B cell (primary cell): ENCODE data around the gene SLC6A5. TPM values are rescaled to one million over a fixed set of nuclear protein-coding genes. Genes with fewer than 3 reads are reported as not detected.

ENCODE experiments used
- ATAC-seq: fragments of 200-7000 bp; cut with Tn5 transposase; one replicate; pipeline ENCODE4 v1.10.0; 2021; ENCODE audit warnings: low read depth, mild to moderate bottlenecking, moderate number of reproducible peaks, moderate library complexity
- CTCF ChIA-PET: fragments of 350-600 bp; sonication (Branson Sonifier 250); formaldehyde crosslinking; loops from one replicate; lab custom pipeline; 2021; ENCODE audit warnings: antibody characterized with exemption, inconsistent platforms; lab: Charles Lee
- POLR2A ChIA-PET: fragments of 350-600 bp; sonication (Branson Sonifier 250); formaldehyde crosslinking; loops from one replicate; lab custom pipeline; 2021; ENCODE audit warnings: antibody characterized with exemption; lab: Charles Lee
- DNase-seq: peaks from one replicate; pipeline ENCODE4 v3.0.0; 2013
- H2AFZ ChIP-seq: 2 replicates; pipeline ENCODE4 v1.6.1; 2012; ENCODE audit warnings: mild to moderate bottlenecking, low read depth, low read length; ENCODE audit not compliant: insufficient read depth, poor library complexity, severe bottlenecking
- H3K27ac ChIP-seq, 2 donors: 1 replicate in 1 of 2; 2 replicates in 1 of 2; pipeline ENCODE4 v1.5.1; 2012 to 2013; ENCODE audit warnings: low read length in 2 of 2, mild to moderate bottlenecking in 2 of 2, moderate library complexity in 1 of 2
- H3K27me3 ChIP-seq, 4 experiments: fragments of 200-600 bp in 1 of 4; sonication (generic) in 1 of 4; replicated peaks in 1 of 4; 1 replicate in 2 of 4; 2 replicates in 2 of 4; pipeline versions ENCODE4 v1.6.1 to v1.7.0; 2013 to 2016; ENCODE audit warnings: low read length in 3 of 4, mild to moderate bottlenecking in 2 of 4, mixed read lengths in 1 of 4, moderate library complexity in 1 of 4; ENCODE audit not compliant: insufficient read depth in 4 of 4, control insufficient read depth in 3 of 4; ENCODE audit errors: control extremely low read depth in 1 of 4
- H3K36me3 ChIP-seq, 2 experiments: replicated peaks in 1 of 2; 1 replicate in 1 of 2; 2 replicates in 1 of 2; pipeline versions ENCODE4 v1.6.1 to v1.7.1; 2013; ENCODE audit warnings: low read length in 1 of 2; ENCODE audit not compliant: insufficient read depth in 2 of 2, control insufficient read depth in 1 of 2; ENCODE audit errors: control extremely low read depth in 1 of 2, extremely low read depth in 1 of 2
- H3K4me1 ChIP-seq, 2 donors: fragments of 200-600 bp in 1 of 2; sonication (generic) in 1 of 2; 1 replicate in 1 of 2; 2 replicates in 1 of 2; pipeline versions ENCODE4 v1.5.1 to v1.6.1; 2013 to 2017; ENCODE audit warnings: low read length in 2 of 2; ENCODE audit not compliant: control insufficient read depth in 2 of 2, insufficient read depth in 2 of 2
- H3K4me2 ChIP-seq: replicated peaks from 2 replicates; pipeline ENCODE3; 2012; ENCODE audit warnings: mild to moderate bottlenecking, low read depth, low read length; ENCODE audit not compliant: poor library complexity, severe bottlenecking
- H3K4me3 ChIP-seq, 5 experiments: fragments of 200-600 bp in 1 of 5; sonication (generic) in 1 of 5; 1 replicate in 3 of 5; 2 replicates in 2 of 5; pipeline versions ENCODE4 v1.5.1 to v1.7.0; 2011 to 2016; ENCODE audit warnings: low read length in 4 of 5, mild to moderate bottlenecking in 4 of 5, low read depth in 2 of 5, control low read depth in 1 of 5, moderate library complexity in 1 of 5; ENCODE audit not compliant: insufficient read depth in 1 of 5; ENCODE audit errors: control extremely low read depth in 1 of 5, extremely low read depth in 1 of 5
- H3K79me2 ChIP-seq: fragments of 200-600 bp; sonication (generic); one replicate; pipeline ENCODE4 v1.6.0; 2016; ENCODE audit warnings: low read length; ENCODE audit not compliant: control insufficient read depth, insufficient read depth
- H3K9ac ChIP-seq: fragments of 200-600 bp; sonication (generic); 2 replicates; pipeline ENCODE4 v1.6.1; 2017; ENCODE audit warnings: mild to moderate bottlenecking, low read length, moderate library complexity
- H3K9me3 ChIP-seq, 3 donors: one replicate each; pipeline versions ENCODE4 v1.6.1 to v1.7.1; 2013; ENCODE audit warnings: low read length in 2 of 3; ENCODE audit not compliant: control insufficient read depth in 2 of 3, insufficient read depth in 1 of 3; ENCODE audit errors: control extremely low read depth in 1 of 3
- H4K20me1 ChIP-seq: 2 replicates; pipeline ENCODE4 v1.6.0; 2012; ENCODE audit warnings: mild to moderate bottlenecking, low read length; ENCODE audit not compliant: insufficient read depth, control insufficient read depth, poor library complexity, severe bottlenecking
- H3K27ac Mint-ChIP-seq: one replicate; pipeline ENCODE4 v1.8.0; 2021; ENCODE audit warnings: mixed read lengths
- H3K27me3 Mint-ChIP-seq: one replicate; pipeline ENCODE4 v1.8.0; 2021; ENCODE audit warnings: mixed read lengths
- H3K4me1 Mint-ChIP-seq: one replicate; pipeline ENCODE4 v1.8.0; 2021; ENCODE audit warnings: mixed read lengths
- H3K4me3 Mint-ChIP-seq: one replicate; pipeline ENCODE4 v1.8.0; 2021; ENCODE audit warnings: mixed read lengths
- H3K9me3 Mint-ChIP-seq: one replicate; pipeline ENCODE4 v1.8.0; 2022; ENCODE audit warnings: mixed read lengths; ENCODE audit not compliant: insufficient read depth
- CTCF ChIP-seq: fragments of 200-600 bp; IDR thresholded peaks from one replicate; pipeline ENCODE4 v1.8.0; 2022; ENCODE audit warnings: antibody characterized with exemption, mild to moderate bottlenecking
- EZH2 ChIP-seq: IDR thresholded peaks from 2 replicates; pipeline ENCODE4 v1.6.1; 2012; ENCODE audit warnings: borderline replicate concordance, low read depth, mild to moderate bottlenecking, moderate library complexity, low read length; ENCODE audit not compliant: insufficient read depth, poor library complexity, severe bottlenecking
- whole genome bisulfite sequencing: methylation state at CpG from one replicate; pipeline ENCODE4 v1.1.5; 2013; ENCODE audit warnings: missing lambda C conversion rate; ENCODE audit not compliant: insufficient coverage; 5-methylcytosine and 5-hydroxymethylcytosine counted together
- intact Hi-C: fragments of 100-400 bp; cut with micrococcal nuclease; formaldehyde crosslinking; loops from one replicate; pipeline ENCODE4 v1.10.0; 2022
- polyA plus RNA-seq: library from polyadenylated mRNA; depleted of rRNA; stranded (reverse); fragments of >200 nt; gene quantifications from 2 replicates; pipeline ENCODE4 v1.2.3, GENCODE V29; 2012
- total RNA-seq, 2 donors: library from RNA; stranded (reverse); fragments of 120-200 nt in 1 of 2; gene quantifications; 1 replicate in 1 of 2; 2 replicates in 1 of 2; pipeline versions ENCODE4 v1.2.3 to v1.2.4, GENCODE V29; 2013 to 2022

Gene SLC6A5
- total and polyA plus RNA-seq, 2 donors (not counting 1 experiment from before 2014, with no cell fraction given) = not detected

DNA sequence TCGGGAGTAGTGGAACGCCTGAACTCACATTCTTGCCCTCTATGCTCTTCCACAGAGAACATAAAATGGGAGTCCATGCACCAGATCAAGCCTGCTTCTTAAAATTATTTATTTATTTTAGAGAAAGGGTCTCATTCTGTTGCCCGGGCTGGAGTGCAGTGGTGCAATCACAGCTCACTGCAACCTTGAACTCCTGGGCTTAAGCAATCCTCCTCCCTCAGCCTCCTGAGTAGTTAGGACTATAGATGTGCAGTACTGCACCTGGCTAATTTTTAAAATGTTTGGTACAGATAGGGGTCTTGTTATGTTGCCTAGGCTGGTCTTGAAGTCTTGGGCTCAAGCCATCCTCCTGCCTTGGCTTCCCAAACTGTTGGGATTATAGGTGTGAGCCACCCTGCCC is 13.0 kb downstream of the SLC6A5 start:
- CTCF ChIA-PET = no interaction called here
- Histone ChIP-seq H3K4me1 (peaks cover 5 to 6% of the 10 kb centered on the region in 2 donors), H3K9ac (no peak overlapping the region), H3K27me3 (peaks cover 0 to 29% (median 10%) of the 10 kb centered on the region in 4 experiments), H3K36me3 (no peaks in the 10 kb centered on the region), H3K27ac (no peak overlapping the region), H4K20me1 (no peaks in the 10 kb centered on the region), H3K9me3 (no peaks in the 10 kb centered on the region), H2AFZ (no peak overlapping the region), H3K4me3 (no peak overlapping the region), H3K4me2 (no peak overlapping the region), H3K79me2 (no peaks in the 10 kb centered on the region)
- ATAC-seq (no peak), DNase-seq (no peak)
- peaks cover 64% of the 10 kb centered on the region for H3K27me3 Mint-ChIP-seq
- POLR2A ChIA-PET = no interaction called here
- no peaks in the 10 kb centered on the region for H3K9me3 Mint-ChIP-seq
- H3K4me1 Mint-ChIP-seq = peaks cover 6% of the 10 kb centered on the region
- TF ChIP-seq CTCF (no peak), EZH2 (no peak)
- WGBS = no CpG with 5 or more reads among the region's 3 CpGs
- no peak overlapping the region for H3K4me3 Mint-ChIP-seq
- H3K27ac Mint-ChIP-seq = no peak overlapping the region
- intact Hi-C loops = no loop called here

- ATAC-seq = no peak
- Mint-ChIP-seq H3K9me3 (no peaks in the 10 kb centered on the region), H3K27me3 (peaks cover 41% of the 10 kb centered on the region), H3K4me3 (no peak overlapping the region), H3K4me1 (no peaks in the 10 kb centered on the region), H3K27ac (no peak overlapping the region)
- H3K4me1 ChIP-seq = no peaks in the 10 kb centered on the region
- intact Hi-C loops = no loop called here
- no peak overlapping the region for H3K4me2 ChIP-seq
- no peaks in the 10 kb centered on the region for H4K20me1 ChIP-seq
- H2AFZ ChIP-seq = no peak overlapping the region
- no peak for DNase-seq
- TF ChIP-seq CTCF = no peak
- TF ChIP-seq EZH2 = no peak
- H3K79me2 ChIP-seq = no peaks in the 10 kb centered on the region
- no peak overlapping the region for H3K9ac ChIP-seq
- no peaks in the 10 kb centered on the region for H3K36me3 ChIP-seq
- H3K27me3 ChIP-seq = peaks cover 0 to 6% (median 1%) of the 10 kb centered on the region in 4 experiments
- no peak overlapping the region for H3K27ac ChIP-seq
- no peaks in the 10 kb centered on the region for H3K9me3 ChIP-seq
- H3K4me3 ChIP-seq = no peak overlapping the region
- 43% methylated on average over 4 of the region's 5 CpGs for WGBS
- ChIA-PET POLR2A (no interaction called here), CTCF (no interaction called here)
These were observed 17.5 kb downstream of the SLC6A5 start for GRCh38 chr11:20616920-20617319.
